ENCODE measurements around the gene LRP3.

GRCh38 chr19:33248954-33249613 is 55.0 kb downstream of the LRP3 start:
- TF ChIP-seq GATA2 (IDR thresholded peaks at IDR 0.05; ENCODE audit: low read depth, low read length) = no peak
- TF ChIP-seq GATA3 (IDR thresholded peaks at IDR 0.05; ENCODE audit: low read depth, low read length) = no peak

All from SH-SY5Y (cell line).